Keratinocyte (primary cell): ENCODE data around the gene MYOZ3.

Experiments
- CTCF ChIP-seq, 3 experiments: IDR thresholded peaks in 1 of 3; conservative IDR thresholded peaks in 1 of 3; optimal IDR thresholded peaks in 1 of 3; 2 replicates in 2 of 3; 3 replicates in 1 of 3; pipeline versions ENCODE3 to v1.5.1; 2011; ENCODE audit warnings: low read length in 3 of 3, mild to moderate bottlenecking in 3 of 3, moderate library complexity in 2 of 3, control low read depth in 1 of 3, inconsistent platforms in 1 of 3; ENCODE audit not compliant: insufficient read depth in 2 of 3; ENCODE audit errors: extremely low read depth in 1 of 3
- EZH2 ChIP-seq: IDR thresholded peaks from one replicate; pipeline ENCODE4 v1.6.1; 2012; ENCODE audit warnings: inconsistent platforms, mild to moderate bottlenecking, low read length, moderate library complexity

GRCh38 chr5:150659360-150660107 is 1.5 kb upstream of the MYOZ3 start:
- TF ChIP-seq CTCF (optimal IDR thresholded peaks at IDR 0.05 in 1 of 3, IDR thresholded peaks at IDR 0.05 in 1 of 3, conservative IDR thresholded peaks at IDR 0.05 in 1 of 3; ENCODE audit: extremely low read depth in 1 of 3, insufficient read depth in 2 of 3, low read length in 3 of 3) (no peak), EZH2 (no peak)
